BE2C (cell line): ENCODE results near the gene SLC5A9.
"Not testable (repeated sequence)": the region's sequence is repeated elsewhere in the genome, so short reads cannot be mapped to it uniquely, and the experiment has no call there.

ENCODE experiments used
- DNase-seq: peaks from one replicate; pipeline ENCODE4 v3.0.0-alpha.2; 2020
- H3K27me3 ChIP-seq: fragments of 250-450 bp; sonication (Bioruptor Pico); 2 replicates; pipeline ENCODE4 v1.5.1; 2020; ENCODE audit warnings: mild to moderate bottlenecking
- H3K36me3 ChIP-seq: fragments of 250-450 bp; sonication (Bioruptor Pico); 2 replicates; pipeline ENCODE4 v1.5.1; 2020; ENCODE audit warnings: mild to moderate bottlenecking
- H3K4me1 ChIP-seq: fragments of 250-450 bp; sonication (Bioruptor Pico); 2 replicates; pipeline ENCODE4 v1.5.1; 2020
- H3K4me3 ChIP-seq: 2 replicates; pipeline ENCODE4 v1.5.1; 2011; ENCODE audit warnings: low read depth, low read length
- H3K9me3 ChIP-seq: fragments of 250-450 bp; sonication (Bioruptor Pico); 2 replicates; pipeline ENCODE4 v1.5.1; 2020
- CTCF ChIP-seq: IDR thresholded peaks from 2 replicates; pipeline ENCODE4 v1.5.1; 2012; ENCODE audit warnings: mild to moderate bottlenecking, low read depth, low read length

Gene SLC5A9

DNA sequence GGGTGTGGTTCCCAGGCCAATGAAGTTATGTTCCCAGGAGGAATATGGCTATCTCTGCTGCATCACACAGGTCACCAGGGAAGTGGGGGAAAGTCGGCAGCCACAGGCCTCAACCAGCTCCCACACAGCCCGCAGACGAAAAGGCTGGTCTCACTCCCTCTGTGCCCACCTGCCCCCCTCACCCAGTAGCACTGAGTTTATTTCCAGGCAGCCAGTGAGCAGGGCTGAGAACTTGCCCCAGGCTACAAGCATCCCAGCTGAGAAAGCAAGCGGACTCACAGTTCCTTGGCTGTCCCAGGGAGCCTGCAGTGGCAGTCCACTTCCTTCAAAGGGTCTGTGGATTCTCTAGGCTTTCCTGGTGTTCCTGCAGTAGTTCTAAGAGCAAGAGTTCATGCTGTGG, 68.9 kb downstream of the SLC5A9 start:
- no peaks in the 10 kb centered on the region for H3K4me1 ChIP-seq
- no peaks in the 10 kb centered on the region for H3K36me3 ChIP-seq
- TF ChIP-seq CTCF, result no peak
- peak; percentile 57 for DNase-seq
- no peak overlapping the region for H3K4me3 ChIP-seq
- no peaks in the 10 kb centered on the region for H3K9me3 ChIP-seq
- H3K27me3 ChIP-seq, result no peaks in the 10 kb centered on the region

DNA sequence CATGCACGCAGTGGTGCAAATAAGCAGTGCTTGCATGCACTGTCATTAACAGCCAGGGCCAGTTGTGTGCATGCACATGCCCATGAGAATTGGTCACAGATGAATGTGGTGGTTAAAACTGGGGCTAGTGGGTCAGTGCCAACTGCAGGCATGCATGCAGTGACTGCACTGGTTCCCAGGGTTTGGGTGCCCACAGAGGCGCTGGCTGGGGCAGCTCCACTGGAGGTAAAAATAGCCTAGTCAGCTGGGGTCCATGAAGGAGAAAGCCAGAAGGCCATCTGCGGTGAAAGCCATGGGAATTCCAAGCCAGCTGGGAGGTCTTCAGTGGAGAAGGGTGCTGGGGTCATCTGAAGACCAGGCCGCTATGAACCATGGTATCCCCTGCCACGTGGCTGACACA, 70.2 kb downstream of the SLC5A9 start:
- Histone ChIP-seq H3K4me1 (no peaks in the 10 kb centered on the region), H3K36me3 (no peaks in the 10 kb centered on the region), H3K9me3 (no peaks in the 10 kb centered on the region), H3K4me3 (no peak overlapping the region), H3K27me3 (no peaks in the 10 kb centered on the region)
- no peak for TF ChIP-seq CTCF
- DNase-seq, result no peak

GRCh38 chr1:48294094-48294493, 71.6 kb downstream of the SLC5A9 start:
- not testable (repeated sequence) for H3K9me3 ChIP-seq, DNase-seq, H3K27me3 ChIP-seq, H3K4me1 ChIP-seq, H3K4me3 ChIP-seq, H3K36me3 ChIP-seq

- no peak for DNase-seq
- H3K4me3 ChIP-seq, result no peak overlapping the region
- no peak for TF ChIP-seq CTCF
- no peaks in the 10 kb centered on the region for H3K9me3 ChIP-seq
- H3K36me3 ChIP-seq, result no peaks in the 10 kb centered on the region
- no peaks in the 10 kb centered on the region for H3K4me1 ChIP-seq
- no peaks in the 10 kb centered on the region for H3K27me3 ChIP-seq
Observed at GRCh38 chr1:48294656-48295055, 72.1 kb downstream of the SLC5A9 start.
